ENCODE results near the gene MBTPS2.

DNA sequence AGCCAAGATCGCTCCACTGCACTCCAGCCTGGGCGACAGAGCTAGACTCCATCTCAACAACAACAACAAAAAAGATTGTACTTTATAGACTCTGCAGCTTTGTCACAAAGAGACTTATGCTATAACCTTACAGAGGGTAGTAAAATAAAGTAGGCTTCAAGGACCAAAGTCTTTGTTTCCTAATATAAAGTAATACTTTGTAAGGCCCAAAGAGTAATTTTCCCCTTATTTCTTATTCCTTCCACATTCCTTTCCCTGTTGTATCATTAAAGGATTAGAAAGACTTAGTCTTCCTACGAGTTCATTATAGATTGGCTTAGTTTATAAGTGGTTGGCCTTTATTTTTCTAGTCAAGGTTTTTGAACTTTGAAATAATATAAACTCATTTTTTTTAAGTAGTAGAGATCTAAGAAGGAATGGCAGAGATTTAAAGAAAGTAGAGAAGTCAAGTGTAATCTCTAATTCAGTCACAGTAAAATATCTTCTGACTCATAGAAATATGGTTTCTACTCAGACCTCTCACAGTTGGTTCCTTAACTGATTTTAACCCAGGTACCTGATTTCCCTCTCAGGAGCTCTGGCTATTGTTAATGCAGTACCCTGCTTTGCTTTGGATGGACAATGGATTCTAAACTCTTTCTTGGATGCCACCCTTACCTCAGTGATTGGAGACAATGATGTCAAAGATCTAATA is 42.6 kb downstream of the MBTPS2 start:
- TF ChIP-seq, protein P1, sequence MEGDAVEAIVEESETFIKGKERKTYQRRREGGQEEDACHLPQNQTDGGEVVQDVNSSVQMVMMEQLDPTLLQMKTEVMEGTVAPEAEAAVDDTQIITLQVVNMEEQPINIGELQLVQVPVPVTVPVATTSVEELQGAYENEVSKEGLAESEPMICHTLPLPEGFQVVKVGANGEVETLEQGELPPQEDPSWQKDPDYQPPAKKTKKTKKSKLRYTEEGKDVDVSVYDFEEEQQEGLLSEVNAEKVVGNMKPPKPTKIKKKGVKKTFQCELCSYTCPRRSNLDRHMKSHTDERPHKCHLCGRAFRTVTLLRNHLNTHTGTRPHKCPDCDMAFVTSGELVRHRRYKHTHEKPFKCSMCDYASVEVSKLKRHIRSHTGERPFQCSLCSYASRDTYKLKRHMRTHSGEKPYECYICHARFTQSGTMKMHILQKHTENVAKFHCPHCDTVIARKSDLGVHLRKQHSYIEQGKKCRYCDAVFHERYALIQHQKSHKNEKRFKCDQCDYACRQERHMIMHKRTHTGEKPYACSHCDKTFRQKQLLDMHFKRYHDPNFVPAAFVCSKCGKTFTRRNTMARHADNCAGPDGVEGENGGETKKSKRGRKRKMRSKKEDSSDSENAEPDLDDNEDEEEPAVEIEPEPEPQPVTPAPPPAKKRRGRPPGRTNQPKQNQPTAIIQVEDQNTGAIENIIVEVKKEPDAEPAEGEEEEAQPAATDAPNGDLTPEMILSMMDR (IDR thresholded peaks at IDR 0.05; ENCODE audit: low read depth, low read length, missing input control): no peak
- no peak for TF ChIP-seq EGR1 (IDR thresholded peaks at IDR 0.05; ENCODE audit: low read depth in 2 of 2)
- no peak for TF ChIP-seq TAF1 (conservative IDR thresholded peaks at IDR 0.05)
- no peak for TF ChIP-seq YY1 (IDR thresholded peaks at IDR 0.05)
- TF ChIP-seq RAD21 (IDR thresholded peaks at IDR 0.05): no peak

Measured in liver (tissue), 3 donors.